GM12878 (cell line): ENCODE results near the gene C16orf46. TPM values are rescaled to one million over a fixed set of nuclear protein-coding genes. Genes with fewer than 3 reads are reported as not detected.

Experiments used
- ATAC-seq: fragments of 200-7000 bp; cut with Tn5 transposase; 3 replicates; pipeline ENCODE4 v1.9.1; 2020; ENCODE audit warnings: mild to moderate bottlenecking, moderate library complexity
- BruUV-seq: library from RNA; stranded (reverse); fragments of 400-500 nt; replicated peaks from 2 replicates; lab custom pipeline; 2021; lab: Mats Ljungman, UMichigan
- CTCF ChIA-PET: fragments of 300-600 bp; sonication (Branson Sonifier 250); formaldehyde crosslinking; extraction: SDS; loops from one replicate; lab custom pipeline; 2021; ENCODE audit warnings: inconsistent platforms; lab: Yijun Ruan, JAX
- POLR2A ChIA-PET: fragments of 350-600 bp; formaldehyde crosslinking; extraction: SDS; loops from one replicate; lab custom pipeline; 2021; ENCODE audit warnings: inconsistent platforms; lab: Charles Lee
- RAD21 ChIA-PET: fragments of 300-600 bp; sonication (Branson Sonifier 250); formaldehyde crosslinking; loops from one replicate; lab custom pipeline; 2023; ENCODE audit warnings: antibody characterized with exemption; ENCODE audit not compliant: unreplicated experiment; lab: Charles Lee
- SMC1A ChIA-PET: fragments of 300-600 bp; sonication (Branson Sonifier 250); formaldehyde crosslinking; loops from one replicate; lab custom pipeline; 2023; ENCODE audit not compliant: unreplicated experiment, uncharacterized antibody; lab: Charles Lee
- DNase-seq: peaks from one replicate; pipeline ENCODE4 v3.0.0-alpha.2; 2011; ENCODE audit warnings: low read depth, low spot score
- FAIRE-seq: peaks from 3 replicates; lab custom pipeline; 2011; peaks lifted over from hg19 to GRCh38; lab: Jason Lieb, UNC
- H2AFZ ChIP-seq: 2 replicates; pipeline ENCODE4 v1.6.0; 2011; ENCODE audit warnings: low read depth, low read length, control low read depth; ENCODE audit not compliant: control insufficient read depth
- H3K27ac ChIP-seq: 2 replicates; pipeline ENCODE4 v1.5.1; 2011; ENCODE audit warnings: control low read depth; ENCODE audit not compliant: control insufficient read depth, insufficient read depth
- H3K27me3 ChIP-seq, 2 experiments: replicated peaks in 1 of 2; 2 replicates each; pipeline versions ENCODE4 v1.6.0 to v1.6.1; 2011; ENCODE audit warnings: low read length in 1 of 2; ENCODE audit not compliant: control insufficient read depth in 2 of 2, insufficient read depth in 2 of 2
- H3K36me3 ChIP-seq, 2 experiments: 2 replicates each; pipeline ENCODE4 v1.5.1; 2011; ENCODE audit warnings: low read length in 1 of 2; ENCODE audit not compliant: control insufficient read depth in 2 of 2, insufficient read depth in 2 of 2
- H3K4me1 ChIP-seq: 2 replicates; pipeline ENCODE4 v1.6.1; 2011; ENCODE audit warnings: mild to moderate bottlenecking, low read length, moderate library complexity, mixed read lengths; ENCODE audit not compliant: control insufficient read depth, insufficient read depth
- H3K4me2 ChIP-seq: 2 replicates; pipeline ENCODE4 v1.6.0; 2011; ENCODE audit warnings: control low read depth; ENCODE audit not compliant: control insufficient read depth, insufficient read depth
- H3K4me3 ChIP-seq: fragments of 200-600 bp; sonication (generic); 2 replicates; pipeline ENCODE4 v1.5.1; 2016
- H3K79me2 ChIP-seq: 2 replicates; pipeline ENCODE4 v1.6.0; 2011; ENCODE audit warnings: low read length; ENCODE audit not compliant: control insufficient read depth, insufficient read depth
- H3K9ac ChIP-seq: 2 replicates; pipeline ENCODE4 v1.8.0; 2011; ENCODE audit warnings: low read length, control low read depth, mixed read lengths; ENCODE audit not compliant: control insufficient read depth, insufficient read depth
- H3K9me3 ChIP-seq: replicated peaks from 3 replicates; pipeline ENCODE4 v1.5.1; 2011; ENCODE audit warnings: mild to moderate bottlenecking, low read length; ENCODE audit not compliant: control insufficient read depth, insufficient read depth
- H4K20me1 ChIP-seq: 2 replicates; pipeline ENCODE4 v1.6.0; 2011; ENCODE audit not compliant: control insufficient read depth, insufficient read depth
- CHD1 ChIP-seq: IDR thresholded peaks from 2 replicates; pipeline ENCODE4 v1.6.1; 2012; ENCODE audit warnings: low read depth, low read length, improper control_type of control experiment
- IKZF2 ChIP-seq, 2 experiments: fragments of 450-650 bp; IDR thresholded peaks; 2 replicates each; pipeline ENCODE4 v1.6.1; 2017; ENCODE audit warnings: mild to moderate bottlenecking in 2 of 2, moderate library complexity in 2 of 2
- POLR2AphosphoS5 ChIP-seq: IDR thresholded peaks from 2 replicates; pipeline ENCODE4 v1.6.1; 2011; ENCODE audit warnings: mild to moderate bottlenecking, low read length, inconsistent platforms
- RELA ChIP-seq: fragments of 450-650 bp; IDR thresholded peaks from 2 replicates; pipeline ENCODE4 v1.8.0; 2014; ENCODE audit warnings: borderline replicate concordance; ENCODE audit not compliant: partially characterized antibody
- SRF ChIP-seq, 2 experiments: IDR thresholded peaks; 2 replicates each; pipeline ENCODE4 v1.6.1; 2011; ENCODE audit warnings: low read depth in 2 of 2, low read length in 2 of 2, mild to moderate bottlenecking in 1 of 2, moderate library complexity in 1 of 2
- SUZ12 ChIP-seq: fragments of 200-600 bp; sonication (generic); IDR thresholded peaks from one replicate; pipeline ENCODE4 v1.6.1; 2018; ENCODE audit warnings: antibody characterized with exemption, mild to moderate bottlenecking; ENCODE audit not compliant: unreplicated experiment
- TCF12 ChIP-seq: IDR thresholded peaks from 2 replicates; pipeline ENCODE4 v1.6.1; 2011; ENCODE audit warnings: low read depth, mild to moderate bottlenecking, low read length
- USF2 ChIP-seq: IDR thresholded peaks from 2 replicates; pipeline ENCODE4 v1.6.1; 2011; ENCODE audit warnings: low read depth, low read length, improper control_type of control experiment, borderline replicate concordance
- WGBS: methylation state at CpG from one replicate; pipeline ENCODE4 v1.1.6; 2016; ENCODE audit warnings: low lambda C conversion rate; ENCODE audit not compliant: insufficient replicate concordance, insufficient coverage; ENCODE audit errors: missing lambda C conversion rate; 5-methylcytosine and 5-hydroxymethylcytosine counted together
- in situ Hi-C: fragments of 300-500 bp; cut with MboI; formaldehyde crosslinking; loops from 9 replicates; pipeline ENCODE4 v1.14.3; 2018; ENCODE audit warnings: mixed read lengths
- intact Hi-C: fragments of 100-400 bp; cut with micrococcal nuclease; formaldehyde crosslinking; loops from one replicate; pipeline ENCODE4 v1.14.2; 2022; ENCODE audit not compliant: unreplicated experiment
- polyA plus RNA-seq, 11 experiments: library from polyadenylated mRNA; depleted of rRNA in 4 of 11; unstranded in 6 of 11; stranded (reverse) in 5 of 11; fragments of >200 nt; fragmentation: Nextera tagmentation in 4 of 11; fragmentation: Illumina TruSeq in 1 of 11; extraction: Ambion mirVana in 4 of 11; extraction: Trizol in 1 of 11; gene quantifications; 1 replicate in 1 of 11; 2 replicates in 10 of 11; pipeline versions ENCODE4 v1.2.1 to v1.2.3, GENCODE V29; 2011 to 2016; ENCODE audit warnings: inconsistent platforms in 2 of 11, missing spikeins in 2 of 11, low read depth in 1 of 11
- total RNA-seq, 4 experiments: library from RNA; depleted of rRNA in 3 of 4; stranded (reverse); fragments of >200 nt in 3 of 4; fragmentation: Illumina TruSeq in 1 of 4; extraction: Trizol in 1 of 4; gene quantifications; 2 replicates each; pipeline versions ENCODE4 v1.2.1 to v1.2.3, GENCODE V29; 2013 to 2021
- TF ChIP-seq, protein P1 (sequence below): fragments of 450-650 bp; IDR thresholded peaks from 2 replicates; pipeline ENCODE4 v1.6.1; 2016; ENCODE audit warnings: mild to moderate bottlenecking
- TF ChIP-seq, protein P2 (sequence below): fragments of 450-650 bp; IDR thresholded peaks from 2 replicates; pipeline ENCODE4 v1.6.1; 2017; ENCODE audit warnings: mild to moderate bottlenecking, moderate library complexity

C16orf46 gene
- total and polyA plus RNA-seq, 10 of the 15 experiments (the other 5 are each of a cell fraction or from before 2014, with no cell fraction given) = 0.04 to 0.46 (median 0.14) TPM; not detected in 6

GRCh38 chr16:81077076-81077940 lies at the start of gene C16orf46 (continued):
- TF ChIP-seq, protein P1, sequence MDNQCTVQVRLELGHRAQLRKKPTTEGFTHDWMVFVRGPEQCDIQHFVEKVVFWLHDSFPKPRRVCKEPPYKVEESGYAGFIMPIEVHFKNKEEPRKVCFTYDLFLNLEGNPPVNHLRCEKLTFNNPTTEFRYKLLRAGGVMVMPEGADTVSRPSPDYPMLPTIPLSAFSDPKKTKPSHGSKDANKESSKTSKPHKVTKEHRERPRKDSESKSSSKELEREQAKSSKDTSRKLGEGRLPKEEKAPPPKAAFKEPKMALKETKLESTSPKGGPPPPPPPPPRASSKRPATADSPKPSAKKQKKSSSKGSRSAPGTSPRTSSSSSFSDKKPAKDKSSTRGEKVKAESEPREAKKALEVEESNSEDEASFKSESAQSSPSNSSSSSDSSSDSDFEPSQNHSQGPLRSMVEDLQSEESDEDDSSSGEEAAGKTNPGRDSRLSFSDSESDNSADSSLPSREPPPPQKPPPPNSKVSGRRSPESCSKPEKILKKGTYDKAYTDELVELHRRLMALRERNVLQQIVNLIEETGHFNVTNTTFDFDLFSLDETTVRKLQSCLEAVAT = no peak; the same call in 1 of the 2 replicates
- TF ChIP-seq RELA (peak; percentile 24), CHD1 (no peak), TCF12 (0 out of 2 replicates have a peak, but pooled peaks have one; percentile 13), USF2 (no peak), SUZ12 (no peak), POLR2AphosphoS5 (peak; percentile 78; the same call in 1 of the 2 replicates)

GRCh38 chr16:81123092-81123852 lies 46.2 kb upstream of the C16orf46 start:
- CTCF ChIA-PET = no interaction called here
- Histone ChIP-seq H3K36me3 (no peaks in the 10 kb centered on the region), H3K27ac (no peak overlapping the region), H4K20me1 (no peaks in the 10 kb centered on the region), H3K79me2 (no peaks in the 10 kb centered on the region), H3K4me2 (no peak overlapping the region), H3K4me3 (no peak overlapping the region), H3K9ac (no peak overlapping the region), H3K27me3 (peaks cover 0 to 3% of the 10 kb centered on the region in 2 experiments; a peak in 3 of 4 replicates), H3K4me1 (no peaks in the 10 kb centered on the region), H3K9me3 (no peaks in the 10 kb centered on the region), H2AFZ (no peak overlapping the region)
- POLR2A ChIA-PET = no interaction called here
- RAD21 ChIA-PET = no interaction called here
- DNase-seq (no peak), FAIRE-seq (no peak), ATAC-seq (no peak)
- SMC1A ChIA-PET = no interaction called here
- intact Hi-C loops = no loop called here
- WGBS = 43% methylated on average over 17 of the region's 17 CpGs
- no TSS peak for BruUV-seq
- in situ Hi-C loops = no loop called here
- TF ChIP-seq, protein P1 = no peak
- TF ChIP-seq RELA = no peak
- no peak for TF ChIP-seq SRF (IDR thresholded peaks at IDR 0.05; ENCODE audit: low read depth in 2 of 2, low read length in 2 of 2)
- no peak for TF ChIP-seq IKZF2 (IDR thresholded peaks at IDR 0.05)
- TF ChIP-seq, protein P2, sequence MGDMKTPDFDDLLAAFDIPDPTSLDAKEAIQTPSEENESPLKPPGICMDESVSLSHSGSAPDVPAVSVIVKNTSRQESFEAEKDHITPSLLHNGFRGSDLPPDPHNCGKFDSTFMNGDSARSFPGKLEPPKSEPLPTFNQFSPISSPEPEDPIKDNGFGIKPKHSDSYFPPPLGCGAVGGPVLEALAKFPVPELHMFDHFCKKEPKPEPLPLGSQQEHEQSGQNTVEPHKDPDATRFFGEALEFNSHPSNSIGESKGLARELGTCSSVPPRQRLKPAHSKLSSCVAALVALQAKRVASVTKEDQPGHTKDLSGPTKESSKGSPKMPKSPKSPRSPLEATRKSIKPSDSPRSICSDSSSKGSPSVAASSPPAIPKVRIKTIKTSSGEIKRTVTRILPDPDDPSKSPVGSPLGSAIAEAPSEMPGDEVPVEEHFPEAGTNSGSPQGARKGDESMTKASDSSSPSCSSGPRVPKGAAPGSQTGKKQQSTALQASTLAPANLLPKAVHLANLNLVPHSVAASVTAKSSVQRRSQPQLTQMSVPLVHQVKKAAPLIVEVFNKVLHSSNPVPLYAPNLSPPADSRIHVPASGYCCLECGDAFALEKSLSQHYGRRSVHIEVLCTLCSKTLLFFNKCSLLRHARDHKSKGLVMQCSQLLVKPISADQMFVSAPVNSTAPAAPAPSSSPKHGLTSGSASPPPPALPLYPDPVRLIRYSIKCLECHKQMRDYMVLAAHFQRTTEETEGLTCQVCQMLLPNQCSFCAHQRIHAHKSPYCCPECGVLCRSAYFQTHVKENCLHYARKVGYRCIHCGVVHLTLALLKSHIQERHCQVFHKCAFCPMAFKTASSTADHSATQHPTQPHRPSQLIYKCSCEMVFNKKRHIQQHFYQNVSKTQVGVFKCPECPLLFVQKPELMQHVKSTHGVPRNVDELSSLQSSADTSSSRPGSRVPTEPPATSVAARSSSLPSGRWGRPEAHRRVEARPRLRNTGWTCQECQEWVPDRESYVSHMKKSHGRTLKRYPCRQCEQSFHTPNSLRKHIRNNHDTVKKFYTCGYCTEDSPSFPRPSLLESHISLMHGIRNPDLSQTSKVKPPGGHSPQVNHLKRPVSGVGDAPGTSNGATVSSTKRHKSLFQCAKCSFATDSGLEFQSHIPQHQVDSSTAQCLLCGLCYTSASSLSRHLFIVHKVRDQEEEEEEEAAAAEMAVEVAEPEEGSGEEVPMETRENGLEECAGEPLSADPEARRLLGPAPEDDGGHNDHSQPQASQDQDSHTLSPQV = no peak
- no peak for TF ChIP-seq POLR2AphosphoS5
